Measurements from ENCODE around the gene ROBO2. TPM values are rescaled to one million over a fixed set of nuclear protein-coding genes. Genes with fewer than 3 reads are reported as not detected.

ROBO2 gene
- total RNA-seq, 2 donors from 2014 or later: 9.8 to 9.9 TPM

DNA sequence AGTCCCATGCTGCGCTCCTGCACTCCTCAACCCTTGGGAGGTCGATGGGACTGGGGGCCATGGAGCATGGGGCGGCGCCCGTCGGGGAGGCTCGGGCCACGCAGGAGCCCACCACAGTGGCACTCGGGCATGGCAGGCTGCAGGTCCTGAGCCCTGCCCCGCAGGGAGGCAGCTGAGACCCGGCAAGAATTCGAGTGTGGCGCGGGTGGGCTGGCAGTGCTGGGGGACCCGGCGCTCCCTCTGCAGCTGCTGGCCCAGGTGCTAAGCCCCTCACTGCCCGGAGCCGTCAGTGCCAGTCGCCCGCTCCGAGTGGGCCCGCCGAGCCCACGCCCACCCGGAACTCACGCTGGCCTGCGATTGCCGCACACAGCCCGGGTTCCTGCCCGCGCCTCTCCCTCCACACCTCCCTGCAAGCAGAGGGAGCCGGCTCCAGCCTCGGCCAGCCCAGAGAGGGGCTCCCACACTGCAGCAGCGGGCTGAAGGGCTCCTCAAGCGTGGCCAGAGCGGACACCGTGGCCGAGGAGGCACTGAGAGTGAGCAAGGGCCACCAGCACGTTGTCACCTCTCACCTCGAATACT lies 200.3 kb downstream of the ROBO2 start:
- ATAC-seq (ENCODE audit: insufficient number of reproducible peaks, low FRiP score, low read depth): no peak
- TF ChIP-seq, protein P1, sequence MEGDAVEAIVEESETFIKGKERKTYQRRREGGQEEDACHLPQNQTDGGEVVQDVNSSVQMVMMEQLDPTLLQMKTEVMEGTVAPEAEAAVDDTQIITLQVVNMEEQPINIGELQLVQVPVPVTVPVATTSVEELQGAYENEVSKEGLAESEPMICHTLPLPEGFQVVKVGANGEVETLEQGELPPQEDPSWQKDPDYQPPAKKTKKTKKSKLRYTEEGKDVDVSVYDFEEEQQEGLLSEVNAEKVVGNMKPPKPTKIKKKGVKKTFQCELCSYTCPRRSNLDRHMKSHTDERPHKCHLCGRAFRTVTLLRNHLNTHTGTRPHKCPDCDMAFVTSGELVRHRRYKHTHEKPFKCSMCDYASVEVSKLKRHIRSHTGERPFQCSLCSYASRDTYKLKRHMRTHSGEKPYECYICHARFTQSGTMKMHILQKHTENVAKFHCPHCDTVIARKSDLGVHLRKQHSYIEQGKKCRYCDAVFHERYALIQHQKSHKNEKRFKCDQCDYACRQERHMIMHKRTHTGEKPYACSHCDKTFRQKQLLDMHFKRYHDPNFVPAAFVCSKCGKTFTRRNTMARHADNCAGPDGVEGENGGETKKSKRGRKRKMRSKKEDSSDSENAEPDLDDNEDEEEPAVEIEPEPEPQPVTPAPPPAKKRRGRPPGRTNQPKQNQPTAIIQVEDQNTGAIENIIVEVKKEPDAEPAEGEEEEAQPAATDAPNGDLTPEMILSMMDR (IDR thresholded peaks at IDR 0.05): no peak
- H3K4me1 ChIP-seq (ENCODE audit: control insufficient read depth in 1 of 2, low read depth in 2 of 2): peaks cover 0 to 1% of the 10 kb centered on the region in 2 donors

DNA sequence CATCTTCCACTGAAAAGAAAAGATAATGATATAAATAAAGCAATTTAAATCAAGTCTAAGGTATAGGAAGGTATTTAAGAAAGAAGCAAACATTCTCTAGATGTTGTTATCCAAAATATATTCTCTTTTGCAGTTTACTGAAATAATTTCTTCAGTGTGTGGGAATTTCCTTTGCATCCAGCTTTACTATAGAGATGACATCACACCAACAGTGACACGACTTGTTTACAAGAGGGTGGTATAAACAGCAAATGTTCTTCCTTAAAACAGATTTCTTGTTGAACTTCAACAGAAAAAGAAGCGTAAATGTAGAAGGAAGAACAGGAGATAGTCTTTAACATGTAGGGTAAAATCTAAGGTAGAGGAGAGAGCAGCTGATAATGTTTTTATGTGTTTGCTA lies 202.5 kb downstream of the ROBO2 start:
- Histone ChIP-seq H3K27me3 (replicated peaks; ENCODE audit: insufficient read depth) (no peaks in the 10 kb centered on the region), H3K27ac (no peak overlapping the region), H3K4me3 (no peak overlapping the region), H3K4me1 (ENCODE audit: control insufficient read depth in 1 of 2, low read depth in 2 of 2) (peaks cover 3 to 8% of the 10 kb centered on the region in 2 donors), H3K36me3 (no peaks in the 10 kb centered on the region), H3K9me3 (no peaks in the 10 kb centered on the region)
- DNase-seq (ENCODE audit: low spot score): no peak
- TF ChIP-seq, protein P1 (IDR thresholded peaks at IDR 0.05): no peak
- ATAC-seq (ENCODE audit: insufficient number of reproducible peaks, low FRiP score, low read depth): no peak

More for the DNA sequence above, 200.3 kb downstream of the ROBO2 start:
- Histone ChIP-seq H3K27ac (no peak overlapping the region), H3K27me3 (replicated peaks; ENCODE audit: insufficient read depth) (no peaks in the 10 kb centered on the region), H3K9me3 (no peaks in the 10 kb centered on the region), H3K4me3 (no peak overlapping the region), H3K36me3 (no peaks in the 10 kb centered on the region)
- no peak for DNase-seq (ENCODE audit: low spot score)

DNA sequence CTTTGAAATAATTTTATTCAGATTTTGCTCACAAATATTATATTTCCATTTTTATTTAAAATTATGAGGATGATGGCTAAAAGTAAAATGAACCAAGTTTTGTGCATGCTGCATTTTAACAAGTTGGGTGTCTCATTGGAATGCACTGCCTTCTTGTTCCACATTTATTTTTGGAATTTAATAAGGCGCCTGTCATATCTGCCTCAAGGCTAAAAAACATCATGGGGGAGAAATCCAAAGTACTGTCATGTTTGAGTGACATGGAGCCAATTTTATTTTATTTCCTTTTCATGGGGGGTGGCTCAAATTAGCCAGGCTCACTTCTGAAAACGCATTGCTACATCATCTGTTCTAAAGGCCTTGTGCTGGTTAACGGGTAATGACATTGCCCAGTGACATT lies 205.1 kb downstream of the ROBO2 start:
- TF ChIP-seq, protein P1 (IDR thresholded peaks at IDR 0.05): no peak
- no peak overlapping the region for H3K4me3 ChIP-seq
- no peak for ATAC-seq (ENCODE audit: insufficient number of reproducible peaks, low FRiP score, low read depth)

DNA sequence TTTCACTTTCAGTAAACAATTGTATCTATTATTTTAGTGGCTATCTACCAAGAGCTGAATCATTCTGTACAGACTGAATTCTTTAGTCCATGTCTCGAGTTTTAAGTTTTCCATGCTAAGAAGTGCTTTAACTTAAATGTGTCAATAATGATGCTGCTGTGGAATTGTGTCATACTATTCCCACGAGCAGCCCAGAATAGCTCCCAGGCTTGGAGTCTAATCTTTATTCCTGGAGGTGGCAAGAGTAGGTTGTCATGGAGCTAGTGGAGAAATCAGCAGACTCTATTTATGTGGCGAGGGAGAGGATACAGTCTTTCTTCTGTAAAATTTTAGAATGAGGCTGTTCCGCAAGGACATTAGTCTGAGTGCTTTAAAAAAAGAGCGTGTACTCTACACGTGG lies 207.2 kb downstream of the ROBO2 start:
- TF ChIP-seq, protein P1 (IDR thresholded peaks at IDR 0.05): no peak
- Histone ChIP-seq H3K27ac (peak overlapping the region in 1 of 2 donors; percentile 9), H3K4me1 (ENCODE audit: control insufficient read depth in 1 of 2, low read depth in 2 of 2) (peaks cover 3 to 11% of the 10 kb centered on the region in 2 donors), H3K9me3 (no peaks in the 10 kb centered on the region), H3K27me3 (replicated peaks; ENCODE audit: insufficient read depth) (no peaks in the 10 kb centered on the region), H3K4me3 (no peak overlapping the region), H3K36me3 (no peaks in the 10 kb centered on the region)
- DNase-seq (ENCODE audit: low spot score) (no peak), ATAC-seq (ENCODE audit: insufficient number of reproducible peaks, low FRiP score, low read depth) (no peak)

More for the DNA sequence above, 205.1 kb downstream of the ROBO2 start:
- DNase-seq (ENCODE audit: low spot score): no peak
- Histone ChIP-seq H3K36me3 (no peaks in the 10 kb centered on the region), H3K9me3 (no peaks in the 10 kb centered on the region), H3K4me1 (ENCODE audit: control insufficient read depth in 1 of 2, low read depth in 2 of 2) (peaks cover 3 to 11% of the 10 kb centered on the region in 2 donors), H3K27ac (peak overlapping the region in 1 of 2 donors; percentile 48), H3K27me3 (replicated peaks; ENCODE audit: insufficient read depth) (no peaks in the 10 kb centered on the region)

DNA sequence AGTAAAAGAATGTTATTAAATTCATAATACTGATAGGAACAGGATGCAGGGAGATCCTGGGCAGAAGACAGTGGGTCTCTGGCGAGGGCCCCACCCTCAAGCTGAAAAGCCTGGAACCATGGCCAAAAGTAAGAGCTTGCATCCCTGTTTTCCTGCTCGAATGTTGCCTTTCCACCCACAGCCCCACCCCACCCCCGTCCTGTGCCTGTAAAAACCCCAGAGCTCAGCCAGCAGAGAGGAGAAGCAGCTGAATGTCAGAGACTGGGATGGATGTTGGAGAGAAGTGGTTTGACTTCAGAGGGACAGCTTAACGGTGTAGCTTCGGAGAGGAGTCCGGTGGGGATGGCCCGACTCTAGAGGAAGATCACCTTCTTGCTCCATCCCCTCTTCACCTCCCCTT lies 207.9 kb downstream of the ROBO2 start:
- DNase-seq (ENCODE audit: low spot score) (no peak), ATAC-seq (ENCODE audit: insufficient number of reproducible peaks, low FRiP score, low read depth) (no peak)
- Histone ChIP-seq H3K4me3 (no peak overlapping the region), H3K27me3 (replicated peaks; ENCODE audit: insufficient read depth) (no peaks in the 10 kb centered on the region), H3K9me3 (no peaks in the 10 kb centered on the region), H3K36me3 (no peaks in the 10 kb centered on the region), H3K4me1 (ENCODE audit: control insufficient read depth in 1 of 2, low read depth in 2 of 2) (peaks cover 3 to 11% of the 10 kb centered on the region in 2 donors), H3K27ac (no peak overlapping the region)
- TF ChIP-seq, protein P1 (IDR thresholded peaks at IDR 0.05): no peak
